ENCODE results near the gene HOXC9. TPM values are rescaled to one million over a fixed set of nuclear protein-coding genes. Genes with fewer than 3 reads are reported as not detected.
"Not testable (repeated sequence)": the region's sequence is repeated elsewhere in the genome, so short reads cannot be mapped to it uniquely, and the experiment has no call there.

Gene HOXC9
- total RNA-seq, 1 donor from 2014 or later: not detected

DNA sequence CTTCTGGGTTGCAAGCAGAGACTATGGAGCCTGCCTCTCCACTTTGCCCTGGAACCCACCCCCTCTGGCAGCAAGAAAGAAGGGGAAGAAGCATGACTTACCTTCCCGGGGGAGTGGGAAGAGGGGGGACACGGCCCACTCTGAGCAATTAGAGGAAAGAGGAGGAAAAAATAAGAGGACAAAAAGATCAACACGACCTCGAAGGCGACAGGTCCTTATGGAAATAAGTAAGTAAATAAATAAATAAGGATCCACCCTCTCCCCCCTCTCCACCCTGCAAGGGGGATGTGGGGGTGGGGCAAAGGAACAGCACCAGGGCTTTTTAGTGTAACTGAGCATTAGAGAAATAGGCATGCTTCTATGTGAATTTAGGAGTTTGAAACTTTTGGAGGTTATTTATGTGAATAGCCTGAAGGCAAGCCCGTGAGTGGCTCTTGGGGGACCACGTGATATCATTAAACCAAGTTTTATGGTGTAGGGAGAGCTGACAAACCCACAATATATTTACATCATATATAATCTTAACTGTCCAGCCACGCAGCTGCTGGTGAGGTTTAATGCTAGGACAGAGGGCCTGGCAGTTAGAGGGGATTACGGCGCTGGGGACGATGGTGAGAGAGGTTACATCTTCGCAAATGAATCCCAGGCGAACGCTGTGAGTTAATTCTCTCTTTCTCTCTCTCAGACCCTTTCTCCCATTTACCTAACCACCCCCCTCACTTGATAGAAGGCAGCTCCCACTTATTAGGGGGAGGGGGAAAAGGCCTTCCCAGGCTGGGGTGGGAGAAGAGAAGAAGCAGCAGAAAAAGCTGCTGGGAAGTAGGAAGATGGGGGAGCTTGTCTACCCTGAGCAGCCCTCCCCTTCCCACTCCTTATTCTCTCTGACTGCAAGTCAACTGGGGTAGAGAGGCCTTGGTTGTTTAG, 37.7 kb downstream of the HOXC9 start:
- DNase-seq (ENCODE audit: low read depth in 2 of 2): no peak

DNA sequence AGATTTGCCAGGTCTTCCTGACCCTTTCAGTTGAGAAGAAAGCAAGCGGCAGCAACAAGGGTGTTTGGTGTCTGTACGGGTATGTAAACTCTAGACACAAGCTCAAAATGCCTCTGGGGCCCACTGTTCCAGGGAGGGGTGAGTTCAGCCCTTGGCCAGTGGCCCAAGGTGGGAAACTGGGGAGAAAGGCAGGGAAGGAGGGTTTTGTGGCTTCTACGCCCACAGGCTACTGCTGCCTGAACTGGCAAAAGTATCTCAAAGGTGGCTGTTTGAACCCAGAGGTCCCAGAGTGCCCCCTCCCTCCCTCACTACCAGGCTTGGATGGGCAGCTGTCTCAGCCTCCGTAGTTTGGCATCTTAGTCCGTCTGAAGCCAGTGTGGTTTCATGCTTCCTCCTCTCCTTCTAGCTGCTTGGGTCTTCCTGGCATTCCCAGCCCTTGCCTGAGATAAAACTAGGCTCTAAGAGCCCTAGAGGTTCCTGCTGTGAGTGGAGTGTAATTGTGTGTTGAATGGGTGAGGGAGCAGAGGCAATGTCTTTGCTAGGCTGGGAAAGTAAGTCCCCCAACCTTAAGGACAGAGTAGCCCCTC, 38.4 kb downstream of the HOXC9 start:
- DNase-seq (ENCODE audit: low read depth in 2 of 2): no peak

DNA sequence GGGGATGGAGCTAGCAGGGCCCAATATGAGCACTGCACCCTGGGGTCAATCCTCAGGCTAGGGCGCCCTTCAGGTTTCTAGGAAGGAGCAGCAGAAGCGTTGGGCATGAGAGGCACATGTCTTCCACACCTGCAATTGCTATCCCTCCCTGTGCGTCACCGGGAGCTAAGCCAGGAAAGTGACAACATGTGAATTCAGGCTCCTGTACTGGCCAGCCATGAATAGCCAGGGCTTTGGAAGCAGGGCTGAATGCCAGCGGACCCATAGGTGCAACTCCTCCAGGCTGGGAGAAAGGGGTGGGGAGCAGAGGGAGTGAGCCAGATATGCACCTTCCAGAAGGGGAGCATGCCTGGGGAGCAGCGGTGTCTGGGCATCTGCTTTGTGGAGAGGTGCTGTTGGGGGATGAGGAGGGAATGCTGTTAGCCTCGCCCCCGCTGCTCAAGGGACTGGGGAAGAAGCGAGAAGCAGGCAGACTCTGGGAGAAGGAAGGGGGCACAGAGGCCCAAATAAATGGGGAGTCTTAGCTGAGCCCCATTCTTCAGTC, 39.0 kb downstream of the HOXC9 start:
- no peak for DNase-seq (ENCODE audit: low read depth in 2 of 2)

DNA sequence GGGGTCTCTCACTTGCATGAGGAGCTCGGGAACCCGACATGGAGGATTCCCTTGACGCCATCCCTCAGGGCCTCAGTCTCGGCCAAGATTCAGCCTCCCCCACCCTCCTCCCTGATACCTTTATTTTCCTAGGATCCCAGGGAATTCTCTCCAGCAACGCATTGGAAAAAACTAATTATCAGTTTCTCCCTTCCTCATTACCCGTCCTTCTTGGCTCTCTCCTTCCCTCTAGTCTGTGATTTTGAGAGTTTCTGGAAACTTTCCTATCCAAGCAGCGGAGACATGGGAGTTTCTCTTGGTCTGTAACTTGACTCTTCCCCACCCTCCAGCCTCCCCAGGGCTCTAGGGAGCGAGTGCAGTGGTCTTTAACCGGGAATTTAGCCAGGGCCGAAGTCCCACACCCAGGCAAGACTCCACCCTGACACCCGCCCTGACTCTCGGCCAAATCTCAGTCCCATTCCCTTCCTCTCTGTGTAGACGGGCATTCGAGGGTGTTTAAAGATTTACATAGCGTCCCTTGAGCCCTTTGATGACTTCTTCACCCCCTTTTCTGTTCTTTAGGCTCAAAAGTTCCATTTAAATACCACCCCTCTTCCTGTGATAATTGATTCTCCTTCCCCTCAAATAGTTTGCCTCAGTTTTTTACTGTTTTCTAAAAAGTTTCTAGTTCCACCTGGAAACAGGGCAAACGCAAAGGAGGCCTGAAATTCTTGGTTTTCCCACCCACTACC, 39.6 kb downstream of the HOXC9 start:
- no peak for DNase-seq (ENCODE audit: low read depth in 2 of 2)

DNA sequence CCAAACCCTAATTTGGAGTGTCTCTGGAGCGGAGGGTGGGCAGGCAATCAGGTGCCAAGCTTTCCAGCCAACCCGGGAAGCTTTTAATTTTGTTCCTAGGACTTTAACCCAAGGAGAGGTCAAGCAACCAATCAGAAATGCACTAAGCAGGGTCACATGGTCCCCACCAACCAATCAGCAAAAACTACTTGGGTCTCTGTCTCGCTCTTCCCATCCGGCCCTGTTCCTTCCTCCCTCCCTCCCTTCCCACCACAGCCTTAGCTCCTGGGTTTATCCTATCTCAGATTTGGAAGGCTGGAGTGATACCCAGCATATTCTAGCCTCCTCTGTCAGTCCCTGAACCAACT, 40.2 kb downstream of the HOXC9 start:
- DNase-seq (ENCODE audit: low read depth in 2 of 2): no peak

DNA sequence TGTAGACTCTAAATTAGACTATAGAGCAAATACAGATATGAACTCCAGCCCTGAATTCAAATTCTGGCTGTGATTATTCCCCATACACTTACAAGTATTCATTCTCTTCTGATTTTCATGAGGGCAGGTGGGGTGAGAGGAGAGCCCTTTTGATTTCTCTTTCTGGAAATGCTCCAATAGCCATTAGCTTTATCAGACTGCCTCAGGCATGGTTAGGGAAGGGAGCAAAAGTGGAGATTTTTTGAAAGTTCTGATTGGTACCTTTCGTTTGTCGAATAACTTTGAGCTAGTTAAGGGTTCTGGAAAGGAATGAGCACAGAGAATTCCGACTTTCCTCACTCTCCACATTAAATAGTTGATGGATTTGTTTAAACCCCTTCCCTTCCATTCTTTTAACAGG, 40.7 kb downstream of the HOXC9 start:
- DNase-seq (ENCODE audit: low read depth in 2 of 2): no peak

DNA sequence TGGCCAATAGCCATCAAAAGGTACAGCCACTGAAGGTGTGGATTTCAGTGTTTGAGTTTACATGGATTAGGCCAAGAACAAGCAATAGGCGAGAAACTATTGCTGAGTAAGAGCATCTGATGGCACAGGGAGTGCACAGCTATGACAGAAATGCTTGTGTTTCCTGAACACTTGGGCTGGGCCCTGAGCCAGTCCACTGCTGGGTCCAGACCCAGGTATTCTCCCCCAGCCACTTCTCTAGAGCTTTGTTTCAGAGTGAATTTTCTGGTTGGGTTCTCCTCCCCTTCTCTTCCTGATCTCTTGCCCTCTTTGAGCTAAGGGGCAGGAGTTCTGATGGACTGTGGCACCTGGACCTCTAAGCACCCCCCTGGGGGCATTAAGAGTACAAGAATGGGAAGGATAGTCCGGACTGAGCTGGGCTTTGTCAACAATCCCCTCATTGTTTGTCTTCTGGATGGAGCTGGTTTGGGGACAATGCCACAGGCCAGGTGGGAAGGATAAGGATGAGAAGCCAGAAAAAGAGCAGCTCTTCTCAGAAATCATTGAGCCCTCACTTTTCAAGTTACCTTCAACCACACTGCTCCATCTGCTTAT, 41.2 kb downstream of the HOXC9 start:
- no peak for DNase-seq (ENCODE audit: low read depth in 2 of 2)

DNA sequence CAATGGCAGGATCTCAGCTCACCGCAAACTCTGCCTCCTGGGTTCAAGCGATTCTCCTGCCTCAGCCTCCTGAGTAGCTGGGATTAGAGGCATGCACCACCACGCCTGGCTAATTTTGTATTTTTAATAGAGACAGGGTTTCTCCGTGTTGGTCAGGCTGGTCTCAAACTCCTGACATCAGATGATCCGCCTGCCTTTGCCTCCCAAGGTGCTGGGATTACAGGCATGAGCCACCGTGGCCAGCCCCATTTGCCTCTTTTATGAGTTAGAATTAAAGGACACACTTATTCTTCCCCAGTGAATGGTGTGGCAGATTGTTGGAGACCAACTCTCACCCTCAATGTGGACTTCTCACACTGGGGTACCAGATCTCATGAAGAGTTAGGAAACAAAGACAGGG, 42.1 kb downstream of the HOXC9 start:
- DNase-seq (ENCODE audit: low read depth in 2 of 2): not testable (repeated sequence)

DNA sequence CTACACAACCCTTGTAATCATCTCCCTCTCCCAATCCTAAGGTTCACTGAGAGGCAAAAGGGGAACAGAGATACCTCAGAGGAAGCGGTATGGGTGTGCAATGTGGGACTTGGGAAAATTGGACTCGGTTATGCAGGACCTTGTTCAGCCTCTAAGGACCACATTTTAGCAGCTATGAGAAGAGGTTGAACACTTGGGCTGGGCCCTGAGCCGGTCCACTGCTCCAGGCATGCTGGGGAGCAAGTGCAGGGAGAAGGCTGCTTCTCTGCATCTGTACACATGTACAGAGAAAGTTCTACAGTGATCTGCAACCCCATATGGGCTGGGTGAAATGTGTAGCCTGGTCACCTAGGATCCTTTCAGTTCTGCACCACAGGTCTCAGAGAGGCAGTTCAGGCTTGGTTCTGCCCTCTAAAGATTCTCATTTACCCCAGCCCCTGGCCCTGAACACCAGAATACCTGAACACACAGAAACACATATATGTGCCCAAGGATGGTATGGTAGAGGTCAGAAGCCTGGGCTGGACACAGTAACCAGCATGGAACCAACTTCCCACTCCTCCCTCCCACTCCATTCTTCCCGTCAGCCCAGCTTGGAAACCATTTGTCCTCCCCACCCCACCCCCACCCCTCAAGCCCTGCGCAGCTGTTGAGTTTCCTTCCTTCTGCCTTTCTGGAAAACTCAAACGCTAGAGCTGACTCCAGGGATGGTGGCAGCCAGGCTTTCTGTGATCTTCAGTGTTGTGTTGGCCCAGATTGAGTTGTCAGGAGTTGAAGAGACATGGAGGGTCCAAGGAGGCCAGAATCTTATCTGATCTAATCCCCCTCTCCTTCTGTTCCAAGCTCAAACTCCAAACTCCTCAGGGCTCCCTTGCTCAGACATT, 43.3 kb downstream of the HOXC9 start:
- no peak for DNase-seq (ENCODE audit: low read depth in 2 of 2)

DNA sequence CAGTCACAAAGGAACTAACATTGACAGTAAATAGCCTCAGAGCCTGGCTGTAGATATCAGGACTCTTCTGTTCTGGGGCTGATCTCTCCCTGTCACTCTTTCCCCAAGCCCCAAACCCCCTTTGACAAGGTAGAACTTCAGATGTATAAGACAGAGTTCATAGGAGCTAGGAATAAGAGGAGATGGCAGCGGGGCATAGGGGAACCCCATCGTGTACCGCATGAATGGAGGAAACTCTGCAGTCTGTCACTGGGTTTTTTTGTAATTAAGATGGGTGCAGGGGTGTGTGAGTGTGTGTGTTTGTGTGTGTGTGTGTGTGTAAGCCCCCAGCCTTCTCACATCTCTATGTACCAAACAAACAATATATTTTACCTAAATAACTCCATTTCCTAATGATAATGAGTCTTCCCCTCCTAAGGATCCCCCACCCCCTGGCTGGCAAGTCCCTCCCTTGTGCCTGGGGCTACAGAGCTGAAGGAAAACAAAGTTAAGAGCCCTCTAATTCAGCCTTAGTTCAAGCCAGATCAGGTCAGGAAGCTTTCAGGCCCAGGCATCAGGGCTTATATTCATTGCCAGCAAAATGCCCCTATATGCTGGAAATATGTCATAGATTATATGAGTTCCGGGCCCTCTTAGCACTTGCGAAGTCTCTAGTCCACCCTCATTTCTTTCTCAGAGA, 44.6 kb downstream of the HOXC9 start:
- no peak for DNase-seq (ENCODE audit: low read depth in 2 of 2)

DNA sequence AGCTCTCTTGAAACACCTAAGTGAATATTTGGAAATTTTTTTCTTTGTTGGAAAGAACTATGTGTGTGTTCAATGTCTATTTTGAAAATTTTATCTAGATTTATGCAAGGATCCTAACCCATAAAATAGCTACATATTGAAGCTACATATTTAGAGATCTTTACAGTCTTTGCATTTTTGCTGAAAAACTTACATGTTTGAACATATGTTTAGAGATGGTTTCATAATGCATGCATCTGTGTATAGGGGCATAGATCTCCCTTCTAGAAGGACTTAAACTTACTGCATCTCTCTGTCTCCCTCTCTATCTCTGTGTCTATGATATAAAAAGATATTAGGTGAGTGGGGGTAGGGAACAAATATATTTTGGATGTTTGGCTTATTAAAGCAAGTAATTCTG, 45.4 kb downstream of the HOXC9 start:
- DNase-seq (ENCODE audit: low read depth in 2 of 2): no peak

DNA sequence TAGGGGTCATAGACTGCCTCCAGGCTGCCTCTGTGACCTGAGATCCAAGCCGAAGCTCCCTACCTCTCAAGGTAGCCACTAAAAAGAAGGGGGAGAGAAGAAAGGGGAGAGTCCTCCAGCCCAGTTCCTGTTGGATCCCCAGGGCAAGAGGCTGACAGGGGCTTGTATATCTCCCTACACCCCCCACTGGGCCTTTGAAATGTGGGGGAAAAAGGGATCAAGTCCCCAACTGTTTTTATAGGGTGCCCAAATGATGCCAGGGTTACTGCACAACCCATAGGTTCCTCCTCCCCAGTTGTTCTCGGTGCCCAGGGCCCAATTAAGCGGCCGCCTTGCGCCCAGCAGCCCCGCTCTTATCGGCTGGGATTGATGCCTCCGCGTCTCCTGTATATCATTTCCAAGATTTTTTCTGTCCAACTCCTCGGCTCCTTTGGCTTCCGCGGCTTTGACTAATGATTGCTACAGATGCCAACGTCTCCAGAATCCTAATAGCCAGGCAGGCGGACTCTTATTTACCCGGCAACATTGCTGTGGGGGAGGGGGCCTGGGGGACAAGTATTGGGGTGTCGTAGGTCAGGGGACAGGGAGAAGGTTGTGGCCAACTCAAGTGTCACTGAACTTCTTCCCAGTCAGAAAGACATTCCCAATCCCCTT, 46.0 kb downstream of the HOXC9 start:
- no peak for DNase-seq (ENCODE audit: low read depth in 2 of 2)

DNA sequence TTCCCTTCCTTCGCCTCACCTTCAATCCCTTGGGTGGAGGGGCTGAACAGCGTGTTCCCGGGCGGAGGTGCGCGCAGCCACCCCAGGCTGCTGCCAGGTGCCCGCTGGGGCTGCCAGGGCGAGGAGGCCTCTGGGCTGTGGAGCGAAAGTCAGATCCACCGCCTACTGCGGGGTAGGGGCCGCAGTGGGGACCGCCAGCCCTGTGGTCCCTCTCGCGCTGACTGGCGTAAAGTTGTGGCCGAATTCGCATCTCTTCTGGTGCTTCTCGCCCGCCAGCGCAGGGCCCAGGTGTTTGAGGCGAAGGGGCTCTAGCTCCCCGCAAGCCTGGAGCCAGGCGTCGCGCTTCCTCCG, 46.8 kb downstream of the HOXC9 start:
- DNase-seq (ENCODE audit: low read depth in 2 of 2): no peak

DNA sequence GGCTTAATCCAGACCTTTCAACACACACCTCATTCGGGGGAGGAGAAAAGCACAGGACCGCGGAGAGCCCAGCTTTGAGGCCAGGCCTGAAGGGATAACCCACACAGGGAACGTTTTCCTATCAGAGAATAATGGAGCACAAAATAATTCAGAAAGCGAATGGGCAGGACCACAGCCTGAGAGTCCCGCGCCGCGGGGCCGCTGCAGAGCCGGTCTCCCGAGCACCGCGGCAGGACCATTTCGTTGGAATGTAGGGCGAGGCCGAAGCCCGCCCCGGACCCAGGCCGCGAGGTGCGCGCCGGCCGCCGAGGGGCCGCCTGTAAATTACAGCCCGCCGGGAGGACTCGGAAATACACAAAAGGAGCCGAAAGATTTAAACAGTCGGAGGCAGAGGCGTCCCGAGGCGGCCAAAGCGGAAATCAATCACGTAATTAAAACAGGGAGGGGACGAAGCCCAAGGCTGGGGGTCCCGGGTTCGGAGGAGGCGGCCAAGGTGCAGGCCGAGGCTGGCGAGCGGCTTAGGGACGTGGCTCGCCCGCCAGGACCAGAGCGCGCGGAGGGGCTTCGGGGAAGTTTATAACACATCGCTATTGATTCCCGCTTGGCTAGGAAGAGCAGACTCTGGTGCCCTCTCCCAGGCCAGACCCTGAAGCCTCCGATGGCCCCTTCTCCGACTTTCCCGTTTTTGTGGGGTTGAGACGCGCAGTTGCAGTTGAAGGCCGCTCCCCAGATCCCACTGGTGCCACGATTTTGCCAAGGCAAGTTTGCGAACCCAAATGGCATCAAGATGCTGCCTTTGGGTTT, 47.4 kb downstream of the HOXC9 start:
- DNase-seq (ENCODE audit: low read depth in 2 of 2): no peak

DNA sequence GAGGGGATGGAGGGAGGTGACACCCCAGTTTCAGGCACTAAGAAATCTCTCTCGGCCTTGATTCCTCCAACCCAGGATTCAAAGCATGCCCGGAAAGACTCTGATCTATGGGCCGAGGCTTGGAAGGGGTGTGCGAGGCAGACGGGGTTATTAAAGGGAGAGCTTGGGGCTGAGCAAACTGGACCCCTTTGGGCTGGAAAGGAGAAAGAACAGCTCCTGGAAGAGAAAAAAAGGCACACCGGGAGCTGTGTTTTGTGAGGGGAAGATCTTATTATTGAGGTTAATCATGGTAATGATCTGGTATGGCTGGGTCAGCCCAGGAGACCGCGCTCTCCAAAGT, 48.0 kb downstream of the HOXC9 start:
- no peak for DNase-seq (ENCODE audit: low read depth in 2 of 2)

DNA sequence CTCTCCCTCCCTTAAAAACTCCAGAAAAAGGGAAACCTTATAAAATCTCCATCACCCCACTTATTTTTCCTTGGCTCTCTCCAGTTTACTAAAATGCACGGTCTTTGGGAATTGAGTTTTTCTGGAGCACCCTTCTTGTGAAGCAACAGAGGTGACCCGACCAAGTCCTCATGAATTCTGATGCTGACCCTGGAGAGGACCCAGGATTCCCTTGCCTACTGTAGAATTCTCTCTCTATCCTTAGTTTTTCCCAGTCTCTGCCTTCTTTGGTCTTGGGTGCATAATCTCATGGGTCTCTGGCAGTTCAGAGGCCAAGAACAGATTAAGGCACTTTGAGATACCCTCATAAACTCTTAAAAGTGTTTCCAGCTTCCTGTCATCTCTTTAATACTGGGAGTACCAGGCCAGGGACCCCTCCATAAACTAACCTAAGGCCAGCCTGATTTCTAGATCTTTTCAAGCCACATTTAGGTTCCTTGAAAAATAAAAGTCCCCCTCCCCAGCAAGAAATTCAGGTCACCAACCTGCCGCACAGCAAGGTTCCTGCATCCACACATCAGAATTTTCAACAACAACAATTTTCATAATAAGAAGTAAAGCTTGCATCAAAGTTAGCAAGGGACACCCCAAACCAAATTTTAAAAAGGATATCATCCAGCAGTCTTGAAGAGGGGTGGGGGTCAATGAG, 48.6 kb downstream of the HOXC9 start:
- DNase-seq (ENCODE audit: low read depth in 2 of 2): no peak

DNA sequence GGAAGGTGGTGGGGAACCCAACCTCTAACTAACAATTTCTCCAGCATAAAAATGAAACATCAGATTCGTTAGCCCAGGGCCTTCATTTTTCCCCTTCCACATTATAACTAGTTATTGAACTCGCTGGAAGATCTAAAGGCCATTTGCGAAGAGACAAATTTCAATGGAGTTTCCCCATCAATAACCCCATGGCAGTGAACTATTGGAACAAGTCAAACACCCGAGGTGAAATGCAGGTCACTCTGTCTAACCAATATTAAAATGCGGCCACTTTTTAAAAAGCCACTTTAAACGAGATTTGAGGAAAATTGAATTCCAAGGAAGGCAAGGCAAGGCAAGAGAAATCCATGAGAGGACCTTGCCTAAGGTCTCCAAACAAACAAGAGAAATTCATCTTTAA, 49.1 kb downstream of the HOXC9 start:
- DNase-seq (ENCODE audit: low read depth in 2 of 2): no peak

DNA sequence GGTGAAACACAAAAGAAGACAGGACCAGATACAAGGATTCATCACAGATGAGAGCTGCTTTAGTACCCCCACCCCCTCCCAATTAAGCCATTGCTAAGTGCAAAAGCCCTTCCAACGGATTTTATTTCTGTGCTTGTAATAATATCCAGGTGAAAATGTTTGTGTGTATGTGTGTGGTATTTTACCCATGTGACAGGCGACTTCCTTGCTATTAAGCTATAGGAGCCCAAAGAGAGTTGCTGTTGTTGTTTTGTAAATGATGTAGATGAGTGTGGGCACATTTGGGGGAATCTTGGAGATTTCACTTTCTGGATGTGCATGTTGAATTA, 50.5 kb downstream of the HOXC9 start:
- DNase-seq (ENCODE audit: low read depth in 2 of 2): no peak
